Stimulated activated CD4-positive, alpha-beta T cell treated with anti-CD3 and anti-CD28 coated beads, Interleukin-4, amount 100 ng/mL, for 48 hours (primary cell): ENCODE data around the gene RNF187.
A peak's percentile ranks its signal among the peaks of the same experiment; 100 is the strongest.

Experiments
- DNase-seq, 2 donors: peaks; one replicate each; pipeline ENCODE4 v3.0.0-alpha.2; 2020; ENCODE audit warnings: low read depth in 2 of 2

The RNF187 gene

GRCh38 chr1:228487336-228488124 is at the start of gene RNF187:
Gene RNF187, plus strand, starts transcription at chr1:228487382.
- peak; percentile 22 to 83 for DNase-seq

GRCh38 chr1:228437424-228437962 is 49.7 kb upstream of the RNF187 start:
- DNase-seq = no peak

GRCh38 chr1:228438266-228438665 is 48.9 kb upstream of the RNF187 start:
- no peak for DNase-seq

DNA sequence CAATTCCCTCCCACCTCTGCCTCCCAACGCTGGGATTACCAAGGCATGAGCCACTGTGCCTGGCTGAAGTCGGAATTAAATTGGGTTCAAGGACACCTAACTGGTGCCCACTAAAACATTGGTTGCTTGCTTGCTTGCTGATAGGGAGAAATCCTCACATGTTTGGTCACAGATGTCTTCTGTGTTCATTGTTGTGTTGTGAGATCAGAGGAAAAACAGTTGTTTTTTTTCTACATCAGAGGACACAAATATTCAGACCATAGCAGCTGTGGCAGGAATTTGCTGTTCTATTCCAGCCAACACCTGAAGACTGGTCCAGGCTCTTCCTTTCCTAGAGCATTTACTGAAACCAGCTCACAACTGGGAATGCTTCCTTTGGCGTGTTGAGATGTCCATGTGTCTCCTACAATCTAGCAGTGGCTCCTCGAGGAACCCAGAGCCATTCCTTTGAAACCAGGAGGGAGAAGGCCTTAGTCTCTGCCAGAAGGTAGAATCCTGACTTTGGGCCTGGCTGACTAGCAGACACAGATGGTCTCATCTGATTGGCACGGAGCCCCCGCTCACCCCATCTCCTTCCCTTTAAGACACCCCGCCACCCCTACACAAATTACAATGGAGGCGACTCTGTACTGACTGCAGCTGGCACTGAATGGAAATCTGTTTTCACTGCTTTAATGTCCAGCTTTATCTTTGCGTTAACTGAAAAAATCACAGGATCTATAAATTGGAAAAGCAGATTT is 46.3 kb upstream of the RNF187 start:
- DNase-seq = no peak

GRCh38 chr1:228443395-228443794 is 43.8 kb upstream of the RNF187 start:
- no peak for DNase-seq

GRCh38 chr1:228445490-228445842 is 41.7 kb upstream of the RNF187 start:
- no peak for DNase-seq

- peak; percentile 22 to 31 for DNase-seq
Observed at GRCh38 chr1:228445843-228446650, 41.1 kb upstream of the RNF187 start.

DNA sequence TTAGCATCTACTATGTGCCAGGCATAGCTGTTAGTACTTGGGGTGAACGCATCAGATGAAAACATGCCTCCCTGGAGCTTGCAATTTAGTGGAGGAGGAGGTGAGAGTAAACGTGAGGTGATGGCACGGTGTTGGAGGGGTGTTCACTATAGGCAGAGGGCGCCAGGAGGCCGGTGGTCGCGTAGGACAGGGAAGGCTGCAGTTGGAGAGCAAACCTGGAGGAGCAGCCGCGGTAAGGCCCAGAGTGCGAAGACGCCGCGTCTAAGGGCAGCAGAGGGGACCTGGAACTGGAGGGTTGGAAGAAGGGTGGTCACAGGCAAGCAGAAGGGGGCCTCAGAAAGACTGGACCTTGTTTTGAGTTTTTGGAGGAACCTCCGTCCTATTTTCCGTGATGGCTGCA is 40.3 kb upstream of the RNF187 start:
- DNase-seq = no peak

- no peak for DNase-seq
Observed at GRCh38 chr1:228448372-228448771, 38.8 kb upstream of the RNF187 start.

- DNase-seq = no peak
Observed at GRCh38 chr1:228450200-228450599, 37.0 kb upstream of the RNF187 start.

DNA sequence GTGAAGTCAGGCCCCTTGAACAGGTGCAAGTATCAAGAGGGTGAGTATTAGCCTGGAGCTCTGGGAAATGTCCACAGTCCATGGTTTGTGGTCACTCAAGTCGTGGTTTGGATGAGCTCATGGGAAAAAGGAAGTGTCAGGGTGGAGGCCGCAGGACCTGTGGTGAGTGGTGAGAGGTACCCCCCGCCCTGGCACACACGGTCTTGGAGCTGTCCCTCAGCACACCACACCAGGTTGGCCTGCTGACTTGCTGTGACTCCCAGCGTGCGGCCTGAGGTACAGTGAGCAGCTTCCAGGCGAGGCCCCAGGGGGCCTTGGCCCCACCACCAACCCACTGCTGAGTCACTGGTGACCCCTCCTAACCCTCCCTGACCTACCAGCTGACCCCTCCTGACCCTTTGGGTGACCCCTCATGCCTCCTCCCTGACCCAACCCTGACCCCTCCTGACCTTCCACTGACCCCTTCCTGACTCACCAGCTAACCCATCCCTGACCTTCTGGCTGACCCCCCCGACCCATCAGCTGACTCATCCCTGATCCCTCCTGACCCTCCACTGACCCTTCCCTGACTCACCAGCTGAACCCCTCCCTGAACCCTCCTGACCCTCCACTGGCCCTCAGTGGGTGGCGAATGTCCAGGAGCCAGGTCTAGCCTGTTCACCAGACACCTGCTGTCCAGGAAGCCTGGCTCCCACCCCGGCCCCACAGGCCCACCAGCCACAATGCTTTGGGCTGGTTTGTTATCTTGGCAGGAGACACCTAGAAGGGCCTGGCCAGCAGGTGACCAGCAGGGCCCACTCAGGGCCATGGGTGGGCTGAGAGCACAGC is 34.8 kb upstream of the RNF187 start:
- DNase-seq = no peak

- DNase-seq = no peak
Observed at GRCh38 chr1:228453022-228453560, 34.1 kb upstream of the RNF187 start.

GRCh38 chr1:228453614-228454013 is 33.6 kb upstream of the RNF187 start:
- DNase-seq = no peak

DNA sequence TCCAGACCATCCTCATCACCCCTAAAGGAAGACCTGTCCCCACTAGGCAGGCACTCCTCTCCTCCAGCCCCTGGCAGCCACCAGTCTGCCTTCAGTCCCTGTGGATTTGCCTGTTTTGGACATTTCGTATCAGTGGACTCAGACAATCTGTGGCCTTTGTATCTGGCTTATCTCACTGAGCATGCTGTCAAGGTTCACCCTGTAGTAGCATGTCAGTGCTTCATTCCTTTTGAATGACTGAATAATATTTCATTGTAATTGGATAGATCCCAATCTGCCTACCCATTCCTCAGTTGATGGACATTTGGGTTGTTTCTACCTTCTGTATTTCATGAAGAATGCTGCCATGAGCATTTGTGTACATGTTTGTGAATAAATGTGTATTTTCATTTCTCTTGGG is 32.9 kb upstream of the RNF187 start:
- no peak for DNase-seq

- DNase-seq = no peak
Observed at GRCh38 chr1:228455715-228456114, 31.5 kb upstream of the RNF187 start.

- no peak for DNase-seq
Observed at GRCh38 chr1:228456252-228457016, 30.7 kb upstream of the RNF187 start.

DNA sequence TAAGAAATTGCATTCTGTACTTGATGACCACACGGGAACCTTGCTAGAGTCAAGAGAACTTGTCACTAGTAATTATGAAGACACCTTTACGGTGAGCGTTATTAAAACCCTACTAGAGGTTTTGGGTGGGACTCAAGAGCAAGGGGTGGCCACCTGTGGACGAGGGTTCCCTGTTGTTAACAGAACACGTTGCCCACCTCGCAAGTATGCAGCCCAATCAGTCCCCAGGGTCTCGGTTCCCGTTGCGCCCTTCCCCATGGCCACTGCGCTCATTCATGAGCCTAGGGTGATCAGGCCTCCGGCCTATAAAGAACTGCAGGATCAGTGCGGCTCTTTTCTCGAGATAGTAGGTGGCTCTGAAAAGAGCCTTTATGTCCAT is 30.2 kb upstream of the RNF187 start:
- DNase-seq = no peak

- DNase-seq = peak; percentile 72 to 77
Observed at GRCh38 chr1:228457396-228458176, 29.6 kb upstream of the RNF187 start.
